Peyer's patch (tissue), 4 donors: ENCODE data around the gene PSPC1.

ENCODE experiments used
- POLR2A ChIP-seq, 2 donors: fragments of 450-650 bp; IDR thresholded peaks; one replicate each; pipeline ENCODE4 v1.5.1; 2017; ENCODE audit warnings: antibody characterized with exemption in 2 of 2, mild to moderate bottlenecking in 2 of 2, moderate library complexity in 2 of 2
- TF ChIP-seq, protein P1 (sequence below), 6 experiments: fragments of 450-650 bp in 4 of 6; fragments of 200-600 bp in 2 of 6; sonication (generic) in 1 of 6; IDR thresholded peaks; one replicate each; pipeline ENCODE4 v1.5.1; 2017 to 2019; ENCODE audit warnings: antibody characterized with exemption in 6 of 6, mild to moderate bottlenecking in 3 of 6, moderate library complexity in 1 of 6

DNA sequence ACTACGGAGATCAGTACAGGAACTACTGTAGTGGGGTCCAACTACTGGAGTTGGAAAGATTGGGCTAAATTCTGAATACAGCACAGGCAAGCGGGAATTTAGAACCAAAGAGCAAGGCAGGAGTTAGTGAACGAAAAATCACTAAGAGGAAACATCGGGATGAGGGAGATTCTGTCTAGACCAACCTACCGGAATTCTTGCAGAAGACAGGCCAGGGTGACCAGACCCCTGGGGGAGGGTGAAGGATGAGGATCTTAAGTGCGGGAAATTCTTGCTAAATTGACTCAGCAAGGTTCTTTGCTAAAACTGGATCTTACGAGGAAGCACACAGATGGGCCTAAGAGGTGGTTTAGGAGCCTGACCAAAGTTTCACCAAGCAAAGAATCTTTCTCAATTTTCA lies 13.2 kb upstream of the PSPC1 start:
- TF ChIP-seq, protein P1, sequence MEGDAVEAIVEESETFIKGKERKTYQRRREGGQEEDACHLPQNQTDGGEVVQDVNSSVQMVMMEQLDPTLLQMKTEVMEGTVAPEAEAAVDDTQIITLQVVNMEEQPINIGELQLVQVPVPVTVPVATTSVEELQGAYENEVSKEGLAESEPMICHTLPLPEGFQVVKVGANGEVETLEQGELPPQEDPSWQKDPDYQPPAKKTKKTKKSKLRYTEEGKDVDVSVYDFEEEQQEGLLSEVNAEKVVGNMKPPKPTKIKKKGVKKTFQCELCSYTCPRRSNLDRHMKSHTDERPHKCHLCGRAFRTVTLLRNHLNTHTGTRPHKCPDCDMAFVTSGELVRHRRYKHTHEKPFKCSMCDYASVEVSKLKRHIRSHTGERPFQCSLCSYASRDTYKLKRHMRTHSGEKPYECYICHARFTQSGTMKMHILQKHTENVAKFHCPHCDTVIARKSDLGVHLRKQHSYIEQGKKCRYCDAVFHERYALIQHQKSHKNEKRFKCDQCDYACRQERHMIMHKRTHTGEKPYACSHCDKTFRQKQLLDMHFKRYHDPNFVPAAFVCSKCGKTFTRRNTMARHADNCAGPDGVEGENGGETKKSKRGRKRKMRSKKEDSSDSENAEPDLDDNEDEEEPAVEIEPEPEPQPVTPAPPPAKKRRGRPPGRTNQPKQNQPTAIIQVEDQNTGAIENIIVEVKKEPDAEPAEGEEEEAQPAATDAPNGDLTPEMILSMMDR (IDR thresholded peaks at IDR 0.05): no peak
- no peak for TF ChIP-seq POLR2A (IDR thresholded peaks at IDR 0.05)
